Measurements from ENCODE around the gene SF3B1. TPM values are rescaled to one million over a fixed set of nuclear protein-coding genes. Genes with fewer than 3 reads are reported as not detected.
A peak's percentile ranks its signal among the peaks of the same experiment; 100 is the strongest.
"Not testable (repeated sequence)": the region's sequence is repeated elsewhere in the genome, so short reads cannot be mapped to it uniquely, and the experiment has no call there.

The SF3B1 gene
- total RNA-seq, 2 experiments from 2014 or later = 266 to 267 TPM

DNA sequence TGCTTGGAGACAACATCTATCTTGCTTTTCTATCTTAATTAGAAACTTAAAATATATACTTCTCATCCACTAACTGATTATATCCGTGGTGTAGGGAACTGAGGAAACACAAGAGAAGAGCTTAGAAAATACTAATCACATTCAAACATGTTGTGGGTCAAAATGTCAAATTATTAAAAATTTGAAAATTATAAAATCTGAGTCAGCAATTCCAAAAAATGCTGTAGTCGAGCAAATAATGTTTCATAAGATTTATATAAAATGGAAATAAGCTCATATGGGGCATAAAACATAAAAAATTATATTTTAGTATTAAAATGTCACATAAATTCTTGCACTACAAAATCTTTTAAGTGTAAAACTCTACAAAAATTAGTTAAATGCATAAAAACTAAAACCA lies 29.2 kb downstream of the SF3B1 start:
- H3K4me3 Mint-ChIP-seq = no peak overlapping the region
- H3K36me3 Mint-ChIP-seq (ENCODE audit: low read depth) = peaks cover 74% of the 10 kb centered on the region
- POLR2A ChIA-PET = interaction anchor here (0.6 to 1.1 kb wide), 2 partner anchors 10 to 20 kb away, joined by 3 to 5 read pairs; no protein-coding TSS in a partner anchor
- no peaks in the 10 kb centered on the region for H3K9me3 Mint-ChIP-seq (ENCODE audit: insufficient read depth)
- CTCF ChIA-PET = interaction anchor here (1.1 to 1.3 kb wide), 2 partner anchors 10 to 47 kb away, joined by 3 read pairs; no protein-coding TSS in a partner anchor
- H3K27ac Mint-ChIP-seq = no peak overlapping the region
- ATAC-seq = no peak
- DNase-seq = no peak
- no peaks in the 10 kb centered on the region for H3K4me1 Mint-ChIP-seq (ENCODE audit: low read depth)
- no peaks in the 10 kb centered on the region for H3K27me3 Mint-ChIP-seq (ENCODE audit: low read depth)

DNA sequence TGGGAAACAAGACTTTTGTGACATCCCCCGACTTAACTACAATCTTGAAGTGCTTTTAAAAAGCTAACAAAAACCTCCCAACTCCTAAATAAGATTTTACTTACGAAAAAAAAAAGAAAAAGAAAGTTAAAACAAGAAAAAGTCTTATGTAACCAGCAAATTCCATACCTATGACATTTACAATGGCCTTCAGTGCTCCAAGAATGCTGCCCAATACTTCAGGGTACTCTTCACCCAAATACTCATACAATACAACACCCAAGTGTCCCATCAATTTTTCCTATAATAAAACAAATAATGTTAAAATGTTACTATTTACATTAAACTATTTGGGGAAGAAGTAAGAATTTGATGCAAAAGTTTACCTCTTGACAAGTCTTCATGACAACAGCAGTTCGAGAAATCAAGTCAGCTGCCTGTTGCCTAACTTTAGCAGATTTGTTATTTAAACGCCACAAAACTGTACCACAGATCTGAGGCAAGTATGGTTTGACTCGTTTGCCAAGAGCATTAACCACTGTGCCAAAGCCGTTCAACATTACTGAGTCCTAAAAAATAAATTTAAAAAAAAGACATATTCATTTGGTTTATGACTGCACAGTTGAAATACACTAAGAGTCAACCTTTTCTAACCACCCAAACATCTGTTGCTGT lies 34.8 kb downstream of the SF3B1 start:
- CTCF ChIA-PET = interaction anchor here (1.3 to 1.7 kb wide), 2 partner anchors 11 to 14 kb away, joined by 3 to 4 read pairs; no protein-coding TSS in a partner anchor

DNA sequence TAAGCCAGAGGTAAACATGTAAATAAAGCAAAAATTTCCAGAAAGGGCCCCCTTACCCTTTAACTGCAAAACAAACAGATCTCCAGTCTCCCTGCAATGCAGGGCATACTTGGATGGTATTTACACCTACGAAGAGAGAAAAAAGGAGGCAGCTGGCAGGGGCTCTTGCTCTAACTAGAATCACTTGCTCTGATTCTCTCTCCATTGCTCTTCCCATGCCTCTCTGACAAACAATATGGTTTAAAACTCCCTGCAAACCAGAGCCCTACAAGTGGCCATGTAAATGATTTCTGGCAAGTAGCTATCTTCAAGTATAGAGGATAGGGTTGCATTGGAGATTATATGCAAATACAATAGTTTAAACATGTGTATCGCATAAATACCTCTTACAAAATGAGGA lies 35.9 kb downstream of the SF3B1 start:
- ATAC-seq = no peak
- POLR2A ChIA-PET = interaction anchor here (0.9 kb wide), 1 partner anchor 101 kb away, joined by 3 read pairs; the partner anchor contains the start of genes HSPD1 and HSPE1
- Mint-ChIP-seq H3K27me3 (ENCODE audit: low read depth) (no peaks in the 10 kb centered on the region), H3K36me3 (ENCODE audit: low read depth) (peaks cover 78% of the 10 kb centered on the region), H3K4me1 (ENCODE audit: low read depth) (no peaks in the 10 kb centered on the region), H3K9me3 (ENCODE audit: insufficient read depth) (no peaks in the 10 kb centered on the region), H3K4me3 (no peak overlapping the region), H3K27ac (no peak overlapping the region)
- CTCF ChIA-PET = interaction anchor here (1.0 to 1.7 kb wide), 2 partner anchors 15 to 286 kb away, joined by 3 read pairs; no protein-coding TSS in a partner anchor
- no peak for DNase-seq

More for the DNA sequence above, 34.8 kb downstream of the SF3B1 start:
- H3K9me3 Mint-ChIP-seq (ENCODE audit: insufficient read depth) = no peaks in the 10 kb centered on the region
- no peak overlapping the region for H3K4me3 Mint-ChIP-seq
- ATAC-seq = no peak
- no peaks in the 10 kb centered on the region for H3K27me3 Mint-ChIP-seq (ENCODE audit: low read depth)
- H3K36me3 Mint-ChIP-seq (ENCODE audit: low read depth) = peaks cover 78% of the 10 kb centered on the region
- H3K27ac Mint-ChIP-seq = no peak overlapping the region
- POLR2A ChIA-PET = no interaction called here
- no peaks in the 10 kb centered on the region for H3K4me1 Mint-ChIP-seq (ENCODE audit: low read depth)
- DNase-seq = no peak

DNA sequence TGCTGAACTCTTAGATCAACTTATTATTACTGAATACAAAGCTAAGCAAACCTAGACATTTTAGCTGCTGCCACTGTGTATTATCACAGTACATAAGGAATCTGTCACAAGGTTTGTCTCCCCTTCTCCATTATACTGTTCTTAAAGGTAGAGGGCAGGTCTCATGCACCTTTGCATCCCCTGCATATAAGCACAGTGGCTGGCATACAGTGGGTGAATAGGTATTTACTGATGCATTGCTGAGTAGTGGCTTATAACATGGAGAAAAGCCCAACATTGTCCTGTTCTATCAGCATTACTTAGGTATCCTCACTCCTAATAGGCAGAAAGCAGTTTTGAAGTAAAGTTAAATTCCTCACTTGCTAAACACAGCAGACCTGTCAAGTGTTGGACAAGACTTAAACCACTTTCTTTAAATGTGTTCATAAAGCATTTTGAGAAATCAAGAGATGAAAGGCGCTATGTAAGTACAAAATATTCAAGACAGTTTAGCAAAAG lies 43.6 kb downstream of the SF3B1 start:
- H3K27me3 Mint-ChIP-seq (ENCODE audit: low read depth) = no peaks in the 10 kb centered on the region
- H3K4me1 Mint-ChIP-seq (ENCODE audit: low read depth) = no peaks in the 10 kb centered on the region
- CTCF ChIA-PET = no interaction called here
- ATAC-seq (peak; percentile 11), DNase-seq (no peak)
- no peaks in the 10 kb centered on the region for H3K9me3 Mint-ChIP-seq (ENCODE audit: insufficient read depth)
- POLR2A ChIA-PET = no interaction called here
- no peak overlapping the region for H3K27ac Mint-ChIP-seq
- peaks cover 41% of the 10 kb centered on the region for H3K36me3 Mint-ChIP-seq (ENCODE audit: low read depth)
- no peak overlapping the region for H3K4me3 Mint-ChIP-seq

DNA sequence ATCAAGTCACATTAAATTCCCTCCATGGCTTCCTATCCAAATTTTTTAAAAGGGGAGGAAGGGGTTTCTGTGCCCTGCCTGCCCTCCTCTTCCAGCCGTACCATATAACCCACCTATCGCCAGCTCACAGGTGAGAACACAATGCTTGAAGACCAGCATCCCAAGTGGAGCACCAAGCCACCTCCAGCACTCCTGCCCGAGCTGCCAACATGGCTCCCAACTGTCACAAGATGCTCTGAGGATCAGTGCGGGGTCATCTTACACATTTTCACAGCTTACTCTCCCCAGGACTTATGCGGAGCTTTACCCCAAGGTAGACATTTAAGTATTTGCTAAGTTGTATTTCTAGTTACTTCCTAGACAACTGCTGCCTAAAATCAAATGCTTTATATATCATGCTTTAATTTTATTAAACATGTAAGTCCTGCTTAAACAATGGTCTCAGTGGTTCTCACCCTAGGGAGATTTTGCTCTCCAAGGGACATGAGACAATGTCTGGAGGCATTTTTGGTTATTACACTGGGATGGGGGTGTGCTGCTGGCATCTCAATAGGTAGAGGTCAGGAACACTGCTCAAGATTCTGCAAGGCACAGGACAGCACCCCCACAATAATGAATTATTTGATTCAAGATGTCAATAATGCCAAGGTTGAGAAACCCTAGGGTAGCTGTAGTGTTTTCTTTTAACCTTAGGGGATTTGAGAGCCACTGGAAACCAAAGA lies 45.8 kb downstream of the SF3B1 start:
- no peaks in the 10 kb centered on the region for H3K4me1 Mint-ChIP-seq (ENCODE audit: low read depth)
- peaks cover 23% of the 10 kb centered on the region for H3K36me3 Mint-ChIP-seq (ENCODE audit: low read depth)
- peaks cover 8% of the 10 kb centered on the region for H3K27me3 Mint-ChIP-seq (ENCODE audit: low read depth)
- ChIA-PET POLR2A (no interaction called here), CTCF (interaction anchor here (1.0 to 1.2 kb wide), 2 partner anchors 9 to 276 kb away, joined by 3 to 5 read pairs; no protein-coding TSS in a partner anchor)
- no peak overlapping the region for H3K4me3 Mint-ChIP-seq
- ATAC-seq (no peak), DNase-seq (no peak)
- H3K9me3 Mint-ChIP-seq (ENCODE audit: insufficient read depth) = no peaks in the 10 kb centered on the region
- H3K27ac Mint-ChIP-seq = no peak overlapping the region

DNA sequence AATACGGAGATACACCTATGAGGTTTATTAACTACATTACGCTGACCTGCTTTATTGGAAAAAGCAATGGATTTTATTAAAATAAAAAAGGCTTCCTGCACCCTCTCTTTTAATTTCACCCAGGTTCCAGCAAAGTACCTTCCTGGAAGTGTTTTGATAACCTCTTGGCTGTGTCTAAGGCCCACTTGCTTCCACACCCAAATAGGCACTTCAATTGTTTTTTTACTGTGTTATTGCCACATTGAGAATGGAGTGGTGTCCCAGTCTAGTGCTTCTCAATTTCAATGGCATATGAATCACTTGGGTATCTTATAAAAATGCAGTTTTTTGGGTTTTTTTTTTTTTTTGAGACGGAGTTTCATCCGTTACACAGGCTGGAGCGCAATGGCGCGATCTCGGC lies 47.6 kb downstream of the SF3B1 start:
- POLR2A ChIA-PET = interaction anchor here (0.6 kb wide), 1 partner anchor 350 kb away, joined by 3 read pairs; no protein-coding TSS in a partner anchor
- H3K27me3 Mint-ChIP-seq (ENCODE audit: low read depth) = peaks cover 8% of the 10 kb centered on the region
- CTCF ChIA-PET = no interaction called here
- no peaks in the 10 kb centered on the region for H3K9me3 Mint-ChIP-seq (ENCODE audit: insufficient read depth)
- DNase-seq = no peak
- no peak for ATAC-seq
- peaks cover 16% of the 10 kb centered on the region for H3K36me3 Mint-ChIP-seq (ENCODE audit: low read depth)
- H3K4me1 Mint-ChIP-seq (ENCODE audit: low read depth) = no peaks in the 10 kb centered on the region
- H3K27ac Mint-ChIP-seq = no peak overlapping the region
- no peak overlapping the region for H3K4me3 Mint-ChIP-seq

DNA sequence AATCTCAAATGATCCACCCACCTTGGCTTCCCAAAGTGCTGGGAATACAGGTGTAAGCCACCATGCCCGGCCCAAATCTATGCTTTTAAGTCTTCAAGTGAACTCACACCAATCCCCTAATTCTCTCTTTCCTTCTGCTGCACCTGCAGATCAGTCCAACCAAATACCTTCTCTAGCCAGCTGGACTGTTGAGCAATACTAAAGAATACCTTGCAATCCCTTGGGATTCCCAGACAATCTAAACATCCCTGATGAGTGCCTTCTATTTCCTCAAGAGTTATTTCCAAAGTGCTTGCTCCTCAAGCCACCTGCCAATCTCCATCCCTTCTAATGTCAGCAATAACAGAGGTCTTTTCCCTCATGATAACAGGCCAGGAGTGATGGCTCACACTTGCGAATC lies 48.6 kb downstream of the SF3B1 start:
- Mint-ChIP-seq H3K4me3 (no peak overlapping the region), H3K36me3 (ENCODE audit: low read depth) (peaks cover 6% of the 10 kb centered on the region), H3K27ac (no peak overlapping the region), H3K9me3 (ENCODE audit: insufficient read depth) (no peaks in the 10 kb centered on the region), H3K27me3 (ENCODE audit: low read depth) (peaks cover 8% of the 10 kb centered on the region), H3K4me1 (ENCODE audit: low read depth) (no peaks in the 10 kb centered on the region)
- ATAC-seq (no peak), DNase-seq (no peak)
- ChIA-PET POLR2A (no interaction called here), CTCF (no interaction called here)

DNA sequence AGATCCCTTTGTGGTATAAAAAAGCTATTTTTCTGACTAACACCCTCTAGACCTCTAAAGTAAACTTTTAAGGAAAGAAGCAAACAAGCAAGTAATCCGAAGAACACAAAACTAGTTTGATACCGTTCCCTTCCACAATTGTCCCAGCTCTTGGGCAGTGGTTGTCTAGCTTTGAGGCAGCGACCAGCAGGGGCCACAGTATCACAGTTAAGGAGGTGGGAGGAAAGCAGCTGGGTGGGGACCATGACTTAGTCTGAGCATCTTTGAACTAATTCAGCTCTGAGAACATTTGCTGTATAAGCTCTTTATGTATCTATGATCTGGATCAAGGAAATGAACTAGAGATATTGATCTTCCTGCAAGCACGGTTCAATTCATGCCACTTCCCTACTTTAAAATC lies 51.0 kb downstream of the SF3B1 start:
- ChIA-PET CTCF (interaction anchor here (0.6 to 2.4 kb wide), 8 partner anchors 9 to 597 kb away, joined by 3 to 12 read pairs (median 4); no protein-coding TSS in a partner anchor), POLR2A (no interaction called here)
- H3K9me3 Mint-ChIP-seq (ENCODE audit: insufficient read depth) = no peaks in the 10 kb centered on the region
- H3K27me3 Mint-ChIP-seq (ENCODE audit: low read depth) = peaks cover 12% of the 10 kb centered on the region
- no peak for DNase-seq
- H3K4me1 Mint-ChIP-seq (ENCODE audit: low read depth) = peaks cover 2% of the 10 kb centered on the region
- ATAC-seq = no peak
- no peaks in the 10 kb centered on the region for H3K36me3 Mint-ChIP-seq (ENCODE audit: low read depth)
- H3K4me3 Mint-ChIP-seq = no peak overlapping the region
- no peak overlapping the region for H3K27ac Mint-ChIP-seq

DNA sequence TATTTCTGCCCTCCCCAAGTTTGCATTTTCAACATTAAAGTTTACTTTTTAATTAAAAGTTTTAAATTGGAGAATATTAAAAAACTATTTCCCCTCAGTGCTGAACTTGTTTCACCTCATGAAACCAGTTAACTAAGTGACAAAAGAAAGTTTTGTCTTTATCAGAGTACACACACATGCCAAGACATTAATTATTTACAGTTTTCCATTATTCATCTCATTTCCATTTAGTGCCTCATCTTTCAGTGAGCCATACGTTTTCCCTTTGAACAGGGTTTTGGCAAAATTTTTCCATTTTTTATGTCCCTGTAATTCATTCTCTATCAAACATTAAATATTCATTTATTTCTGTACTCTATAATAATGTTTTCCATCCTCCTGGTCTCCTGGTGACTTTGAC lies 53.2 kb downstream of the SF3B1 start:
- Mint-ChIP-seq H3K27ac (no peak overlapping the region), H3K9me3 (ENCODE audit: insufficient read depth) (no peaks in the 10 kb centered on the region), H3K4me3 (no peak overlapping the region), H3K4me1 (ENCODE audit: low read depth) (peaks cover 18% of the 10 kb centered on the region), H3K36me3 (ENCODE audit: low read depth) (no peaks in the 10 kb centered on the region), H3K27me3 (ENCODE audit: low read depth) (peaks cover 12% of the 10 kb centered on the region)
- no peak for DNase-seq
- CTCF ChIA-PET = no interaction called here
- no peak for ATAC-seq
- POLR2A ChIA-PET = no interaction called here

DNA sequence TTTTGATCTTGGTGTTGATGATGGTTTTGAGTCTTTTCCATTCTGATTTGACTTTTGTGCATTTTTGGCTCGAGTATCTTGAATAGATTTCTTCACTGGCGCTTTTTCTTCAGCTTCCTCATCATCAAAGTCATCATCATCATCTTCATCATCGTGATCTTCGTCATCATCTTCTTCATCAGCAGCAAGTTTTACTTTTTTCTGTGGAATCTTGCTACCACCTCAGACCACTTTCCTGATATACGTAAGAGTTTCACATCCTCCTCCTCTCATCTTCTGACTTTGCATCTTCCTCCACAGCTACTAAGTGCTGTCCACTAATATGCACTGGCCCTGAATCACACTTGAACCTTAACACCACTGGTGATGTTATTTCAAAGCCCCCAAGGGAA lies 54.9 kb downstream of the SF3B1 start:
- H3K4me3 Mint-ChIP-seq; CTCF ChIA-PET; H3K27me3 Mint-ChIP-seq (ENCODE audit: low read depth); H3K27ac Mint-ChIP-seq; POLR2A ChIA-PET; H3K9me3 Mint-ChIP-seq (ENCODE audit: insufficient read depth); DNase-seq; H3K36me3 Mint-ChIP-seq (ENCODE audit: low read depth); ATAC-seq: not testable (repeated sequence)
- H3K4me1 Mint-ChIP-seq (ENCODE audit: low read depth) = peaks cover 19% of the 10 kb centered on the region

DNA sequence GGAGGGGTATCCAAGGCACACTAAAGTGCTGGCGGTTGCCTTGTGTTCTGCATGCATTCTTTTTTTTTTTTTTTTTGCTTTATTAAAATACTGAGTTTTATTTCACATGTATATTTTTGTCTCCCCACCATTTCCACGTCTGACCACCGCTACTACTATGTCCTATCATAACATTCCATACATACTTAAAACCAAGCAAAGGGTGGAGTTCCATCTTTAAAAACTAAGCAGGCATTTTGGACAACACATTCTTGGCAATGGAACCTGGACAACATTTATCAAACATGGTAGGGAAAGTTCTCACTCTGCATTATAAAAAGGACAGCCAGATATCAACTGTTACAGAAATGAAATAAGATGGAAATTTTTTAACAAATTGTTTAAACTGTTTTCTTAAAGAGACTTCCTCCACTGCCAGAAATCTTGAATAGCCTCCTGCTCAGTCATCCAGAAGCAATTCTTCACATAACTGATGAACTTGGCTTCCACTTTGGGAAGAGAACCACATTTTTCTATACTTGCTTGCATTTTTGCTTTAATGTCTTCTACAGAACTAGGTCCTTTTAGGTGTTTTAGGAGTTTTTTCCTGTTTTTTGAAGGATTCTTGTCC lies 55.4 kb downstream of the SF3B1 start:
- CTCF ChIA-PET = interaction anchor here (0.7 to 2.2 kb wide), 5 partner anchors 124 to 436 kb away, joined by 3 to 6 read pairs (median 3); no protein-coding TSS in a partner anchor
- H3K4me3 Mint-ChIP-seq, DNase-seq: not testable (repeated sequence)

More for the DNA sequence above, 55.4 kb downstream of the SF3B1 start:
- H3K27me3 Mint-ChIP-seq (ENCODE audit: low read depth); H3K36me3 Mint-ChIP-seq (ENCODE audit: low read depth); H3K9me3 Mint-ChIP-seq (ENCODE audit: insufficient read depth); POLR2A ChIA-PET; ATAC-seq; H3K27ac Mint-ChIP-seq: not testable (repeated sequence)
- H3K4me1 Mint-ChIP-seq (ENCODE audit: low read depth) = peaks cover 22% of the 10 kb centered on the region
